ENCODE data around the gene P2RY8.
"Not testable (repeated sequence)": the region's sequence is repeated elsewhere in the genome, so short reads cannot be mapped to it uniquely, and the experiment has no call there.

The P2RY8 gene

DNA sequence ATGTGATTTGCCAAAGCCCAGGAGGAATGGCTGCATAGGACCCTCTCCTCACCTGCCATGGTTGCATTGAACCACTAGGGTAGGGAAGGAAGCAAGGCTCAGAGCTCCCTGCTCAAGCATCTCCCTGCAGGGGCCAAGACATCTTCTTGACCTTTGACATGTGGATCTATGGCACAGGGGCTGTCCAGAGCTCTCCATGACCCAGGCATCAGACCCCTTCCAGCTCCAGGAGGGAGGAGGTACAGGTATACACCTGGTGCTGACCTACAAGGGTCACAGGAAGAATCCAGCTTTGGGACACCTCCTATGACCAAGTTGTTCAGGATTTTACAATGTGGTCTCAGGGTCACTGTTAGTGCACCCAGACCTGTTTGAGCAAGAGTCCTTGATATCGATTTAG is 61.1 kb downstream of the P2RY8 start:
- TF ChIP-seq CTCF (IDR thresholded peaks at IDR 0.05) = no peak
- Histone ChIP-seq H3K4me2 (ENCODE audit: low read length) (no peak overlapping the region), H3K27me3 (ENCODE audit: control insufficient read depth, insufficient read depth, low read length) (no peaks in the 10 kb centered on the region)

GRCh38 chrX:1475481-1475880 is 61.5 kb downstream of the P2RY8 start:
- Histone ChIP-seq H3K9ac (no peak overlapping the region), H3K4me3 (ENCODE audit: low read depth, low read length) (no peak overlapping the region), H3K79me2 (no peaks in the 10 kb centered on the region), H3K36me3 (ENCODE audit: control insufficient read depth, insufficient read depth, low read length) (no peaks in the 10 kb centered on the region), H3K27me3 (ENCODE audit: control insufficient read depth, insufficient read depth, low read length) (no peaks in the 10 kb centered on the region), H3K4me1 (no peaks in the 10 kb centered on the region), H3K9me3 (ENCODE audit: control insufficient read depth, low read length) (no peaks in the 10 kb centered on the region), H3K27ac (no peak overlapping the region), H2AFZ (no peak overlapping the region), H3K4me2 (ENCODE audit: low read length) (no peak overlapping the region)
- TF ChIP-seq CTCF (IDR thresholded peaks at IDR 0.05) = no peak

More for the DNA sequence above, 61.1 kb downstream of the P2RY8 start:
- Histone ChIP-seq H3K9ac (no peak overlapping the region), H3K4me3 (ENCODE audit: low read depth, low read length) (no peak overlapping the region), H2AFZ (no peak overlapping the region), H3K36me3 (ENCODE audit: control insufficient read depth, insufficient read depth, low read length) (no peaks in the 10 kb centered on the region), H3K27ac (no peak overlapping the region), H3K4me1 (no peaks in the 10 kb centered on the region), H3K79me2 (no peaks in the 10 kb centered on the region), H3K9me3 (ENCODE audit: control insufficient read depth, low read length) (no peaks in the 10 kb centered on the region)

- not testable (repeated sequence) for H2AFZ ChIP-seq; H3K9ac ChIP-seq; H3K9me3 ChIP-seq (ENCODE audit: control insufficient read depth, low read length); H3K36me3 ChIP-seq (ENCODE audit: control insufficient read depth, insufficient read depth, low read length); H3K27ac ChIP-seq; H3K79me2 ChIP-seq; H3K4me2 ChIP-seq (ENCODE audit: low read length); H3K4me1 ChIP-seq; H3K27me3 ChIP-seq (ENCODE audit: control insufficient read depth, insufficient read depth, low read length); H3K4me3 ChIP-seq (ENCODE audit: low read depth, low read length)
These were observed 62.4 kb downstream of the P2RY8 start for GRCh38 chrX:1474593-1474992.

- Histone ChIP-seq H3K27me3 (ENCODE audit: control insufficient read depth, insufficient read depth, low read length) (no peaks in the 10 kb centered on the region), H3K9ac (no peak overlapping the region), H2AFZ (no peak overlapping the region), H3K4me1 (no peaks in the 10 kb centered on the region), H3K4me2 (ENCODE audit: low read length) (no peak overlapping the region), H3K36me3 (ENCODE audit: control insufficient read depth, insufficient read depth, low read length) (no peaks in the 10 kb centered on the region), H3K79me2 (no peaks in the 10 kb centered on the region), H3K27ac (no peak overlapping the region), H3K4me3 (ENCODE audit: low read depth, low read length) (no peak overlapping the region), H3K9me3 (ENCODE audit: control insufficient read depth, low read length) (no peaks in the 10 kb centered on the region)
- no peak for TF ChIP-seq CTCF (IDR thresholded peaks at IDR 0.05)
These were observed 64.0 kb downstream of the P2RY8 start for GRCh38 chrX:1472975-1473374.

- H3K36me3 ChIP-seq (ENCODE audit: control insufficient read depth, insufficient read depth, low read length) = no peaks in the 10 kb centered on the region
- no peaks in the 10 kb centered on the region for H3K79me2 ChIP-seq
- H3K27me3 ChIP-seq (ENCODE audit: control insufficient read depth, insufficient read depth, low read length) = no peaks in the 10 kb centered on the region
- no peaks in the 10 kb centered on the region for H3K4me1 ChIP-seq
- no peak overlapping the region for H3K27ac ChIP-seq
- H3K9me3 ChIP-seq (ENCODE audit: control insufficient read depth, low read length) = no peaks in the 10 kb centered on the region
- no peak overlapping the region for H3K4me2 ChIP-seq (ENCODE audit: low read length)
- no peak overlapping the region for H3K4me3 ChIP-seq (ENCODE audit: low read depth, low read length)
- no peak overlapping the region for H2AFZ ChIP-seq
- no peak for TF ChIP-seq CTCF (IDR thresholded peaks at IDR 0.05)
- no peak overlapping the region for H3K9ac ChIP-seq
These were observed 68.7 kb downstream of the P2RY8 start for GRCh38 chrX:1468250-1468772.

Measured in parathyroid adenoma (tissue), 2 donors.